SKM-1 (cell line): Measurements from ENCODE around the gene PRLR.
"Not testable (repeated sequence)": the region's sequence is repeated elsewhere in the genome, so short reads cannot be mapped to it uniquely, and the experiment has no call there.

Source experiments
- DNase-seq: peaks from one replicate; lab custom pipeline; 2025; ENCODE audit not compliant: unreplicated experiment; lab: John Stamatoyannopoulos, UW

Gene PRLR

GRCh38 chr5:35198075-35198474 is 32.2 kb downstream of the PRLR start:
- no peak for DNase-seq

DNA sequence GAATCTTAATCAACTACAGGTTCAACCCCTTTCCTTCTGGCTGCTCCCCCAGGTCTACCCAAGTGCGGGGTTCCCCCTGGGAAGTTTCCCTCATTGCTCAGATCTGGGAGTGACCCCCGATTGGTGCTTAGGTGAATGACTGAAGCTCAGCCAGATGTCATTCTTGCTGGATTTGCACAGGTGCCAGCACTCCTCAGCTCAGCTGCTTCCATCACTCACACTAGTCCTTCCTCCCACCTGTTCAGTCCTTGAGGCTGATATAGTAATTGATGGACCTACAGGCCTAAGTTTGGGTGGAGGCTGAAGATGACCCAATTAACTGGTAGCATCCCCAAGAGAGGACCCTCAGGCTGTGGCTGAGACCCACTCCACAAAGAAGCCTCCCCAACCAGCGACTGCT is 32.9 kb downstream of the PRLR start:
- DNase-seq = no peak

DNA sequence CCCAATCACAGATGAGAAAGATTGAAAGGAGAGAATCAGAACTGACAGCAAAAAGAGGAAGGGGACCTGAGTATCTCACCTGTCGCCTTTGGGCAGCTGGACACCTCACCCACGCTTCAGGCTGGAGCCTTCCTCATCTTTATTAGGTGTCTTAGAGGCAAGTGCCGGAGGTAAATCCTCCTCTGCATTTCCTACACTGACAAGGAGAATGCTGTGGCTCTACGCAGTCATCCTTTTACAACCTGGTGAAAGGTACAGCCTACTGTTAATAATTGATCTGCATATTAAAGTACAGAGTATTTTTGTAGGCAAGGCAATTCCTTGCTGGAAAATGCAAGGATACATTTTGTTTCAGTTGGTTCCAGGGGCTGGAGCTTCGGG is 34.8 kb downstream of the PRLR start:
- DNase-seq = no peak

- no peak for DNase-seq
Observed at GRCh38 chr5:35194635-35195471, 35.4 kb downstream of the PRLR start.

GRCh38 chr5:35192506-35192905 is 37.8 kb downstream of the PRLR start:
- no peak for DNase-seq

GRCh38 chr5:35189801-35190200 is 40.5 kb downstream of the PRLR start:
- not testable (repeated sequence) for DNase-seq

GRCh38 chr5:35188031-35188457 is 42.2 kb downstream of the PRLR start:
- DNase-seq = no peak

- DNase-seq = not testable (repeated sequence)
Observed at GRCh38 chr5:35187621-35188020, 42.7 kb downstream of the PRLR start.

GRCh38 chr5:35186749-35187148 is 43.5 kb downstream of the PRLR start:
- no peak for DNase-seq

- no peak for DNase-seq
Observed at GRCh38 chr5:35185518-35185917, 44.8 kb downstream of the PRLR start.

DNA sequence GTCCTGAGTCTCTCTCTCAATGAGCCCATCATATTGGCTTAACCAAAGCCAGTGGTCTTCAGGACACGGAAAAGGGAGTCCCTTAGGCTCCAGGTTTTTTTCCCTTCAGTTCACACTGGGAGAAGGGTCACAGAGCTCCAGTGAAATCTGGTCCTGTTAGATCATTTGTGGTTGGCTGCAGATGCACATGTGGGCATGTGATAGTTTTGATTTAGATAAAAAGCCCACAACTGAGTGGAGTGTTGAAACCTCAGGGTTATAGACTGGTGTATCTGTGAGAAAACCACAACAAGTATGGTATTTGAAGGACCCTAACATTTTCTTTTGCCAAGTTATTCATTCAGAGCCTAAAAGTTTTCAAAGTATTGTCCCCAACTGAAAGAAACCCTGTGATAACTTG is 46.7 kb downstream of the PRLR start:
- no peak for DNase-seq

DNA sequence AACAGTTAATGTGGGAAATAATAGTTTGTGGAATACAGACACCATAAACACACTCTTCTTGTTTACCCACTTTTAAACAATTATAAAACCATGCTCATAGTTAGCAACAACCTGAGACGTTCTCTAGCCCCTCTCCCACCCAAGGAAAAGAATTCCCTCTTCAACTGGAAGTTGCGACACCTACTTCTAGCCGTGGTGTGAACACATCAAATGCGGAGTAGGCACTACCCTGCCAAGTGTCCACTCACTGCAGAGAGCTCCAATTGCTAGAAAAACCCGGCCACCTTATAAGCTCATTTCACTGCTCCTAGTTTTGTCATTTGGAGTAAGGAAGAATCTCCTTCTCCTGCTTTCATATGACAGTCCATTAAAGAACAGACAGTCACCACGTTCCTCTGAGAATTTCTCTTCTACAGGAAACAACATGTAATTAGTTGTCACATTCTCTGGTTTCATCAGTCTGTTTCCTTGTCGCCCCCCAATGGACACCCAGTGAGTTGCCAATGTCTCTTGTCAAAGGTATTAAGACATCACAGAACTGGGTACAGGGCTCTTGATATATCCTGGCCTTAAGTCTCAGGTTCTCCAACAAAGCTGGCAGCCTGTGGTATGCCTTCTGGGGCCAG is 47.3 kb downstream of the PRLR start:
- no peak for DNase-seq

DNA sequence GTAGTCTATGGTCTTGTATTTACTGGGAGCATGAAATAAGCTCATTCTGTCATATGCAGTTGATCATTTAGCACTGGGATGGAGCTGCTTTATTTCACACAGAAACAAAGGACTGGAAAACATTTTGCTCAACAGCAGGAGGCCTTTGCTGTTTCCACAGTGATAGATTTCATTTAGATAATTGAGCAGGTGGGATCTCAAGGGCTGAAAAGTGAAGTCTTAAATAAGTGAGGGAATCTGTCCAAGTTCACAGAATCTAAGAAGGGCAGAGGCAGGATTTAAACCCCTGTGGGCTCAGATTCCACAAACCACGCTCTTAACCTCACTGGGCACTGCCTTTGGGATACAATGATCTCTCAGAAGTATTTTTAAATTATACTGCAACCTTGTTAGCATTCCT is 47.8 kb downstream of the PRLR start:
- no peak for DNase-seq

- DNase-seq = no peak
Observed at GRCh38 chr5:35180046-35180445, 50.2 kb downstream of the PRLR start.

DNA sequence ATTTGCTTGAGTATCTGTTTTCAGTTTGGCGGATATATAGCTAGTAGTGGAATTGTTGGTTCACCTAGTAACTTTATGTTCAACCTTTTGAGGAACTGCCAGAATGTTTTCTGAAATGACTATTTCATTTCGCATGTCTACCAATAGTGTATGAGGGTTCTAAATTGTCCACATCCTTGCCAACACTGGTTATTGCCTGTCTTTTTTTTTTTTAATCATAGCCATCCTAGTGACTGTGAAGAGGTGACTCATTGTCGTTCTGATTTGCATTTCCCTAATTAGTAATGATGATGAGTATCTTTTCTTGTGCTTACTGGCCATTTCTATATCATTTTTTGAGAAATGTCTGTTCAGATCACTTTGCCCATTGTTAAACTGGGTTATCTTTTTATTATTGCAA is 52.5 kb downstream of the PRLR start:
- DNase-seq = no peak

DNA sequence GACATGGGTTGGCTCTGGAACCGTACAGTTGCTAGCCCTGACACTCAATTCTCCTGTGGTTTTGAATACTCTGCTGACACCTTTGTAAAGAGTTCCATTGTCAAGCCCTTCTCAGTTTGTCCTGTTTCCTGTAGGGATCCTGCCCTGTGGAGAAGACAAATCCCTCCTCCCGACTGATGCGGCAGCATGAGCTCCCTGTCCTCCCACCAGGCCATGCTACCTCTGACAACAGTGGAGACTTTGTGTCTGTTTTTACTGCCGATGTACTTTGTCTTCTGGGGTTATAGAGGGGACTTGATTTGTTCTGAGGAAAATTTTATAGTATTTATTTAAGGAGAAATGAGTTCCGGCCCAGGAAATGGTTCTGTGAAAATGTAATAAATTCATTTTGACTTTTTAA is 57.8 kb downstream of the PRLR start:
- DNase-seq = no peak

DNA sequence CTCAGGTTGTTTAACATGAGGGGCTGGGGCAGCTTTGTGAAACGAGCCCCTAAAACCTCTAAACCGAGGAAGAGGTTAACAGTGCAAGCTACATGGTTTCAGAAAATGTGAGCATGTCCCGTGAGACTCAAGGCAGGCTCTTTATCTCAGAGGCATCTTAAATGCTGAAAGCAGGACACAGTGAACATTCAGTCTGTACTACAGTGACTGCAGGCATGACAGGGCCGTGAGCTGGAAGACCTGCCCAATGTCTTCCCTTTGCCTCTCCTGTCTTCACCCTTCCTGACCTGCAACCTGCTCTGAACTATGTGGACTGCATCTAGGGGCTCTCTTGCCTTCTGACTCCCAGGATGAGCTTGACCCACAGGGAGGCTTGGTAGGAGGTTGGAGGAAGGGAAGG is 58.3 kb downstream of the PRLR start:
- DNase-seq = no peak

DNA sequence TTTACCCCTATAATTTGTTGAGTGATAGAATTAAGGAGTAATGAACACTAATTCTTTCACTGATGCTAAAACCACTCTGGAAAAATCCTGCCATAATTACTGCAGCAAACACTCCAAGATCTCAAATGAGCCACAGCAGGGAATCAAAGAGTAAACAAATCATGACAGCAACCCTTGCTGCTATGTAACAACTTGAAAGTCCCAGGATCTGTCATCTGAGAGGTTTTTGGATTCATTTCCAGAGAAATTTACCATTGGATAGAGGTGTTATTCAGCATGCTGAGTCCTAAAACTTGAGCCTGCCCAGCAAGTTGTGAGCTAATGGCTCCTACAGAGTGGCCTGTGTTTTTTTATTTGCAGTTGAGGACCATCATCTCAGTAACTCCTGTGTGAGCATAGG is 59.2 kb downstream of the PRLR start:
- DNase-seq = no peak

DNA sequence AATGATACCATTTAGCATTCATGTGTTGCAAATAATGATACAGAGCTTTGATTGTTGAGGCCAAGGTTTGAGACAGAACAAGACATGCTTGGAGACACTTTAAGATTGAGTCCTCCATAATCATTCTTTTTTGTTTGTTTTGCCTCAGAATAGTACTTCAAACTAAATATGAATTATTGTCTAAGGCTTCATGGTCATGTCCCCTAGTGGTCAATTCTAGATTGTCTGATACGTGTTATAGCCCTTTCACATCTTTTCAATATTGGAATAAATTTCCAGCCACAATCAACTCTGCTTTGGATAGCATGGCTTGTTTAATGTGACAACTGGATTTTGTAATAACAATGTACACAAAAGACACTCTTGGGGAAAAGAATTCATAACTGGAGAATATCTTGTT is 64.2 kb downstream of the PRLR start:
- DNase-seq = no peak

DNA sequence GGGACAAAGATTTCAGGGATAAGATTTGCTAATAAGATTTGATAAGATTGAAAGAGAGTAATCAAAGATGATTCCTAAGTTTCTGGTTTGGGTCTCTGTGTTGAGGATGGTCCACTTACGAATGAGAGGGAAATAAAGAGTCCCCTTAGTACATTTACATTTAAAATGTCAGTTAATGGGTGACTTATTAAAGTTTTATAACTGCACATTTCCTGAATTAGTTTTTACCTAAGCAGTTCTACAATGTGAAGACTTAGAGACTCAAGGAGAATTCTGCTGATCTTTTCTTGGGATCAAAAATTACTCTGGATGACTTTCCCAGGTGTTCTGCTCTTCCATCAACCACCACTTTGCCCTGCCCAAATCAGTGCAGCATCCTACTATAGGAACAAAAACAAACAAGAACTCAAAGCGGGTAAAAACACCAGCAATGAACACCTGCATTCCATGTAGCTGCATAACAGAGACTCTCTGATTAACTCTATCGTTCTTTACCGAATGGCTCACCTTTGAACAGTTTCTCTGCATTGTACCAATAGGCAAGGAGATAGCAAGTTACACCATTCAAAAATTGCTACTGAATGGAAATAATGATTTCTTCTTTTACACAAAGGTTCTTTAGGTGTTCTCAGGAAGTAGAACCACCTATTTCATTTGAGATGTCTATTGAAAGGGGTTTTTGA is 65.3 kb downstream of the PRLR start:
- no peak for DNase-seq

GRCh38 chr5:35163710-35164033 is 66.6 kb downstream of the PRLR start:
- no peak for DNase-seq
